OCI-LY7 (cell line): ENCODE results near the gene ADGRD1.

Experiments
- EZH2phosphoT487 ChIP-seq: fragments of 200-600 bp; sonication (generic); IDR thresholded peaks from 2 replicates; pipeline ENCODE4 v1.6.1; 2018; ENCODE audit warnings: low read depth, borderline replicate concordance, mild to moderate bottlenecking, mixed run types, antibody characterized with exemption, low read length, moderate library complexity, mixed read lengths
- TF ChIP-seq, protein P1 (sequence below): fragments of 200-600 bp; sonication (generic); conservative IDR thresholded peaks from 2 replicates; pipeline ENCODE4 v1.5.1; 2014; ENCODE audit warnings: mild to moderate bottlenecking, antibody characterized with exemption, low read length, moderate library complexity, mixed read lengths

DNA sequence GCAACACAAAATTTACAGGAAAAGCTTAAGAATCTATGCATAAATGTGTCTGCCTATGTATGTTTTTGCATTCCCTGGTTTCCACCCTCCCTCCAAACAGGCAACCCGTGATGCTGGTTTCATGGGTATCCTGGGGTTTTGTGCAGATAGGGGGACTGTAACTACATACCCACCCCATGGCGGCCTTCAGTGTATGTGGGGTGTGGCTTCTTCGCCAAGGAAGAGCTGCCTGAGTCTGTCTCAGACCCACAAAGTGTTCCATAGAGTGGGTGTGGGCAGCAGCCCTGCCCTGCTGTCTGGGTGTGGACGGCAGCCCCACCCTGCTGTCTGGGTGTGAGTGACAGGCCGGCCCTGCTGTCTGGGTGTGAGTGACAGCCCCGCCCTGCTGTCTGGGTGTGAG lies 174.8 kb downstream of the ADGRD1 start:
- TF ChIP-seq, protein P1, sequence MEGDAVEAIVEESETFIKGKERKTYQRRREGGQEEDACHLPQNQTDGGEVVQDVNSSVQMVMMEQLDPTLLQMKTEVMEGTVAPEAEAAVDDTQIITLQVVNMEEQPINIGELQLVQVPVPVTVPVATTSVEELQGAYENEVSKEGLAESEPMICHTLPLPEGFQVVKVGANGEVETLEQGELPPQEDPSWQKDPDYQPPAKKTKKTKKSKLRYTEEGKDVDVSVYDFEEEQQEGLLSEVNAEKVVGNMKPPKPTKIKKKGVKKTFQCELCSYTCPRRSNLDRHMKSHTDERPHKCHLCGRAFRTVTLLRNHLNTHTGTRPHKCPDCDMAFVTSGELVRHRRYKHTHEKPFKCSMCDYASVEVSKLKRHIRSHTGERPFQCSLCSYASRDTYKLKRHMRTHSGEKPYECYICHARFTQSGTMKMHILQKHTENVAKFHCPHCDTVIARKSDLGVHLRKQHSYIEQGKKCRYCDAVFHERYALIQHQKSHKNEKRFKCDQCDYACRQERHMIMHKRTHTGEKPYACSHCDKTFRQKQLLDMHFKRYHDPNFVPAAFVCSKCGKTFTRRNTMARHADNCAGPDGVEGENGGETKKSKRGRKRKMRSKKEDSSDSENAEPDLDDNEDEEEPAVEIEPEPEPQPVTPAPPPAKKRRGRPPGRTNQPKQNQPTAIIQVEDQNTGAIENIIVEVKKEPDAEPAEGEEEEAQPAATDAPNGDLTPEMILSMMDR: no peak
- TF ChIP-seq EZH2phosphoT487: no peak
